ENCODE measurements around the gene AUTS2. TPM values are rescaled to one million over a fixed set of nuclear protein-coding genes. Genes with fewer than 3 reads are reported as not detected.
"Not testable (repeated sequence)": the region's sequence is repeated elsewhere in the genome, so short reads cannot be mapped to it uniquely, and the experiment has no call there.

The AUTS2 gene
- total RNA-seq, 2 experiments from 2014 or later: 17.5 to 23.8 TPM

- POLR2A ChIA-PET: no interaction called here
- H3K27ac Mint-ChIP-seq: no peak overlapping the region
These were observed 986.8 kb downstream of the AUTS2 start for GRCh38 chr7:70585071-70585470.

GRCh38 chr7:70586822-70587221 is 988.5 kb downstream of the AUTS2 start:
- no peaks in the 10 kb centered on the region for H3K36me3 Mint-ChIP-seq
- ATAC-seq (ENCODE audit: low read depth): no peak
- POLR2A ChIA-PET: no interaction called here

More at GRCh38 chr7:70585071-70585470, 986.8 kb downstream of the AUTS2 start:
- H3K4me3 Mint-ChIP-seq: no peak overlapping the region
- ATAC-seq (ENCODE audit: low read depth) (no peak), DNase-seq (no peak)
- H3K4me1 Mint-ChIP-seq: no peaks in the 10 kb centered on the region
- H3K36me3 Mint-ChIP-seq: no peaks in the 10 kb centered on the region
- peaks cover 3% of the 10 kb centered on the region for H3K27me3 Mint-ChIP-seq
- H3K9me3 Mint-ChIP-seq: no peaks in the 10 kb centered on the region

GRCh38 chr7:70587739-70588138 is 989.5 kb downstream of the AUTS2 start:
- H3K4me1 Mint-ChIP-seq: no peaks in the 10 kb centered on the region
- no peak for ATAC-seq (ENCODE audit: low read depth)
- peaks cover 3% of the 10 kb centered on the region for H3K27me3 Mint-ChIP-seq
- H3K4me3 Mint-ChIP-seq: no peak overlapping the region
- no peak for DNase-seq
- H3K27ac Mint-ChIP-seq: no peak overlapping the region
- H3K9me3 Mint-ChIP-seq: no peaks in the 10 kb centered on the region
- no peaks in the 10 kb centered on the region for H3K36me3 Mint-ChIP-seq
- POLR2A ChIA-PET: no interaction called here

More at GRCh38 chr7:70586822-70587221, 988.5 kb downstream of the AUTS2 start:
- Mint-ChIP-seq H3K27ac (no peak overlapping the region), H3K27me3 (peaks cover 3% of the 10 kb centered on the region), H3K4me1 (no peaks in the 10 kb centered on the region), H3K9me3 (no peaks in the 10 kb centered on the region), H3K4me3 (no peak overlapping the region)
- DNase-seq: no peak

GRCh38 chr7:70588191-70588921 is 990.1 kb downstream of the AUTS2 start:
- no peak for DNase-seq
- H3K36me3 Mint-ChIP-seq: no peaks in the 10 kb centered on the region
- H3K27ac Mint-ChIP-seq: no peak overlapping the region

GRCh38 chr7:70589010-70589409 is 990.7 kb downstream of the AUTS2 start:
- Mint-ChIP-seq H3K27ac (no peak overlapping the region), H3K4me1 (no peaks in the 10 kb centered on the region), H3K9me3 (no peaks in the 10 kb centered on the region), H3K4me3 (no peak overlapping the region), H3K27me3 (peaks cover 5% of the 10 kb centered on the region), H3K36me3 (no peaks in the 10 kb centered on the region)
- ATAC-seq (ENCODE audit: low read depth): no peak
- POLR2A ChIA-PET: no interaction called here
- no peak for DNase-seq

More at GRCh38 chr7:70588191-70588921, 990.1 kb downstream of the AUTS2 start:
- no peak for ATAC-seq (ENCODE audit: low read depth)
- Mint-ChIP-seq H3K4me1 (no peaks in the 10 kb centered on the region), H3K9me3 (no peaks in the 10 kb centered on the region), H3K27me3 (peaks cover 2% of the 10 kb centered on the region), H3K4me3 (no peak overlapping the region)
- POLR2A ChIA-PET: no interaction called here

- no peak for ATAC-seq (ENCODE audit: low read depth)
- Mint-ChIP-seq H3K27me3 (peaks cover 9% of the 10 kb centered on the region), H3K9me3 (no peaks in the 10 kb centered on the region), H3K4me1 (peaks cover 2% of the 10 kb centered on the region), H3K4me3 (no peak overlapping the region), H3K27ac (no peak overlapping the region), H3K36me3 (no peaks in the 10 kb centered on the region)
- POLR2A ChIA-PET: no interaction called here
- DNase-seq: no peak
These were observed 991.3 kb downstream of the AUTS2 start for GRCh38 chr7:70589590-70589989.

- no peak overlapping the region for H3K4me3 Mint-ChIP-seq
- H3K4me1 Mint-ChIP-seq: peaks cover 2% of the 10 kb centered on the region
- ATAC-seq (ENCODE audit: low read depth) (no peak), DNase-seq (no peak)
- POLR2A ChIA-PET: no interaction called here
- peaks cover 16% of the 10 kb centered on the region for H3K27me3 Mint-ChIP-seq
- no peak overlapping the region for H3K27ac Mint-ChIP-seq
- no peaks in the 10 kb centered on the region for H3K36me3 Mint-ChIP-seq
- H3K9me3 Mint-ChIP-seq: no peaks in the 10 kb centered on the region
These were observed 992.0 kb downstream of the AUTS2 start for GRCh38 chr7:70590126-70590854.

GRCh38 chr7:70591643-70592042 is 993.4 kb downstream of the AUTS2 start:
- POLR2A ChIA-PET: no interaction called here
- H3K27ac Mint-ChIP-seq: no peak overlapping the region
- peaks cover 4% of the 10 kb centered on the region for H3K4me1 Mint-ChIP-seq
- no peak overlapping the region for H3K4me3 Mint-ChIP-seq
- DNase-seq: no peak
- no peaks in the 10 kb centered on the region for H3K9me3 Mint-ChIP-seq
- no peak for ATAC-seq (ENCODE audit: low read depth)
- H3K36me3 Mint-ChIP-seq: no peaks in the 10 kb centered on the region
- H3K27me3 Mint-ChIP-seq: peaks cover 27% of the 10 kb centered on the region

- no peak for DNase-seq
- ATAC-seq (ENCODE audit: low read depth): no peak
- Mint-ChIP-seq H3K9me3 (no peaks in the 10 kb centered on the region), H3K4me3 (no peak overlapping the region), H3K27ac (no peak overlapping the region), H3K27me3 (peaks cover 32% of the 10 kb centered on the region), H3K36me3 (no peaks in the 10 kb centered on the region), H3K4me1 (peaks cover 4% of the 10 kb centered on the region)
- POLR2A ChIA-PET: no interaction called here
These were observed 993.9 kb downstream of the AUTS2 start for GRCh38 chr7:70592171-70592570.

GRCh38 chr7:70594170-70594569 is 995.9 kb downstream of the AUTS2 start:
- Mint-ChIP-seq H3K4me3 (no peak overlapping the region), H3K4me1 (peaks cover 4% of the 10 kb centered on the region), H3K27ac (no peak overlapping the region), H3K36me3 (no peaks in the 10 kb centered on the region), H3K9me3 (no peaks in the 10 kb centered on the region), H3K27me3 (peaks cover 51% of the 10 kb centered on the region)
- ATAC-seq (ENCODE audit: low read depth) (no peak), DNase-seq (no peak)
- POLR2A ChIA-PET: no interaction called here

- H3K27ac Mint-ChIP-seq; H3K4me1 Mint-ChIP-seq; POLR2A ChIA-PET; DNase-seq; ATAC-seq (ENCODE audit: low read depth); H3K36me3 Mint-ChIP-seq; H3K4me3 Mint-ChIP-seq; H3K9me3 Mint-ChIP-seq: not testable (repeated sequence)
- peaks cover 55% of the 10 kb centered on the region for H3K27me3 Mint-ChIP-seq
These were observed 996.6 kb downstream of the AUTS2 start for GRCh38 chr7:70594885-70595284.

- peaks cover 3% of the 10 kb centered on the region for H3K9me3 Mint-ChIP-seq
- peak overlapping the region; percentile 47 for H3K4me3 Mint-ChIP-seq
- no peaks in the 10 kb centered on the region for H3K36me3 Mint-ChIP-seq
- no peak overlapping the region for H3K27ac Mint-ChIP-seq
- POLR2A ChIA-PET: no interaction called here
- peaks cover 4% of the 10 kb centered on the region for H3K4me1 Mint-ChIP-seq
- no peak for ATAC-seq (ENCODE audit: low read depth)
- no peak for DNase-seq
- peaks cover 55% of the 10 kb centered on the region for H3K27me3 Mint-ChIP-seq
These were observed 997.1 kb downstream of the AUTS2 start for GRCh38 chr7:70595370-70595754.

GRCh38 chr7:70595755-70596597 is 997.7 kb downstream of the AUTS2 start:
- POLR2A ChIA-PET: no interaction called here
- Mint-ChIP-seq H3K9me3 (peaks cover 7% of the 10 kb centered on the region), H3K36me3 (peaks cover 1% of the 10 kb centered on the region), H3K4me3 (peak overlapping the region; percentile 47), H3K27ac (no peak overlapping the region), H3K4me1 (peaks cover 4% of the 10 kb centered on the region), H3K27me3 (peaks cover 57% of the 10 kb centered on the region)
- ATAC-seq (ENCODE audit: low read depth) (peak; percentile 63), DNase-seq (peak; percentile 39)

Data from activated naive CD8-positive, alpha-beta T cell treated with anti-CD3 and anti-CD28 coated beads, Interleukin-2, amount 10 ng/mL, durations not matched to agents 7 days and 5 days (primary cell).